HG03280 (cell line): ENCODE measurements around the gene C9.
A peak's percentile ranks its signal among the peaks of the same experiment; 100 is the strongest.
"Not testable (repeated sequence)": the region's sequence is repeated elsewhere in the genome, so short reads cannot be mapped to it uniquely, and the experiment has no call there.

ENCODE experiments used
- ATAC-seq: cut with Tn5 transposase; IDR thresholded peaks from one replicate; pipeline ENCODE4 v1.9.1; 2021; ENCODE audit warnings: mild to moderate bottlenecking, moderate library complexity; ENCODE audit not compliant: unreplicated experiment

C9 gene

GRCh38 chr5:39266442-39266841 is 97.9 kb downstream of the C9 start:
- no peak for ATAC-seq

- ATAC-seq, result peak; percentile 89
These were observed 99.8 kb downstream of the C9 start for GRCh38 chr5:39264528-39264927.

- no peak for ATAC-seq
These were observed 101.3 kb downstream of the C9 start for GRCh38 chr5:39262981-39263380.

GRCh38 chr5:39260095-39260494 is 104.2 kb downstream of the C9 start:
- ATAC-seq, result no peak

GRCh38 chr5:39257554-39257953 is 106.7 kb downstream of the C9 start:
- ATAC-seq, result no peak

- no peak for ATAC-seq
These were observed 107.6 kb downstream of the C9 start for GRCh38 chr5:39256477-39257235.

GRCh38 chr5:39255406-39255805 is 108.9 kb downstream of the C9 start:
- no peak for ATAC-seq

GRCh38 chr5:39254671-39255070 is 109.6 kb downstream of the C9 start:
- ATAC-seq, result no peak

GRCh38 chr5:39253196-39253595 is 111.1 kb downstream of the C9 start:
- no peak for ATAC-seq

- ATAC-seq, result no peak
These were observed 114.6 kb downstream of the C9 start for GRCh38 chr5:39249564-39250274.

GRCh38 chr5:39249069-39249468 is 115.2 kb downstream of the C9 start:
- no peak for ATAC-seq

- ATAC-seq, result no peak
These were observed 123.5 kb downstream of the C9 start for GRCh38 chr5:39240750-39241149.

GRCh38 chr5:39238366-39239105 is 125.8 kb downstream of the C9 start:
- no peak for ATAC-seq

- no peak for ATAC-seq
These were observed 127.6 kb downstream of the C9 start for GRCh38 chr5:39236718-39237117.

- no peak for ATAC-seq
These were observed 128.6 kb downstream of the C9 start for GRCh38 chr5:39235648-39236047.

- ATAC-seq, result not testable (repeated sequence)
These were observed 129.8 kb downstream of the C9 start for GRCh38 chr5:39234494-39234893.
